GM19351 (cell line): Measurements from ENCODE around the gene HNRNPM.
"Not testable (repeated sequence)": the region's sequence is repeated elsewhere in the genome, so short reads cannot be mapped to it uniquely, and the experiment has no call there.

ENCODE experiments used
- ATAC-seq: cut with Tn5 transposase; IDR thresholded peaks from one replicate; pipeline ENCODE4 v1.9.1; 2021; ENCODE audit warnings: mild to moderate bottlenecking, moderate library complexity; ENCODE audit not compliant: unreplicated experiment

The HNRNPM gene

DNA sequence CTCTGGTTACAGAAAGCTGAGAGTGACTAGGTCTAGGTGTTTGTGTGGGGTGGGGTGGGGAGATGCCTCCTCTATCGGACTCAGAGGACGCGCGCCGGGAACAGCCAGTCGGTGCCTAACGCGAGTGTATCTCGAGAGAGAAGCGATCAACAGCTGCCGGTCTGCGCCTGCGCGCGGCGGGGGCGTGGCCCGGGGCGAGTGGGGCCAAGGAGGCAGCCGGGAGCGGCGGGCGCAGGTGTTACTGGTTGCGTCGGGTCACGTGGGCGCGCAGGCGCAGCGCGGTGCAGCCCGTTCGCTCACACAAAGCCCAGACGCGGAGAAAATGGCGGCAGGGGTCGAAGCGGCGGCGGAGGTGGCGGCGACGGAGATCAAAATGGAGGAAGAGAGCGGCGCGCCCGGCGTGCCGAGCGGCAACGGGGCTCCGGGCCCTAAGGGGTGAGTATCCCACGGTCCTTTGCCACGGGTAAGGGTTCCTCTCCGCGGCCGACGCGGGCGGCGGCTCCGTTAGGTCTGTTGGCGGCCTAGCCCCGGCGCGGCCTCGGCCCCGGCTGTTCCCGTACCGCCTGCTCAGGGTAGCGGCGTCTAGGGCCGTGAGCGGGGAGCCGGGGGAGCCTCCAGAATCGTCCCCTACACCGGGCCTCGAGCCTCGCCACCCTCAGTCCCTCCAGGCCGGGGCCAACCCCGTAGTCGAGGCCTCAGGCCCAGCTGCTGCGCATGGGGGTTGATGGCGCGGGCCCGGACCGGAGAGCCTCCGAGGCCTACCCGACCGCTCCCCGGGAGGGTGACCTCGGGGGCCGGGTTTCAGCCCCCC is at the start of gene HNRNPM:
TSS of gene HNRNPM (plus strand) at position 299 of the 811 bp plus-strand sequence. CDS start at position 323, 24 bp downstream.
- peak; percentile 76 for ATAC-seq

- ATAC-seq = no peak
These were observed 49.1 kb upstream of the HNRNPM start for GRCh38 chr19:8395621-8396082.

GRCh38 chr19:8396185-8396562 is 48.6 kb upstream of the HNRNPM start:
- no peak for ATAC-seq

GRCh38 chr19:8396563-8397203 is 48.1 kb upstream of the HNRNPM start:
- ATAC-seq = no peak

- no peak for ATAC-seq
These were observed 47.5 kb upstream of the HNRNPM start for GRCh38 chr19:8397271-8397670.

GRCh38 chr19:8397746-8398310 is 46.9 kb upstream of the HNRNPM start:
- no peak for ATAC-seq

DNA sequence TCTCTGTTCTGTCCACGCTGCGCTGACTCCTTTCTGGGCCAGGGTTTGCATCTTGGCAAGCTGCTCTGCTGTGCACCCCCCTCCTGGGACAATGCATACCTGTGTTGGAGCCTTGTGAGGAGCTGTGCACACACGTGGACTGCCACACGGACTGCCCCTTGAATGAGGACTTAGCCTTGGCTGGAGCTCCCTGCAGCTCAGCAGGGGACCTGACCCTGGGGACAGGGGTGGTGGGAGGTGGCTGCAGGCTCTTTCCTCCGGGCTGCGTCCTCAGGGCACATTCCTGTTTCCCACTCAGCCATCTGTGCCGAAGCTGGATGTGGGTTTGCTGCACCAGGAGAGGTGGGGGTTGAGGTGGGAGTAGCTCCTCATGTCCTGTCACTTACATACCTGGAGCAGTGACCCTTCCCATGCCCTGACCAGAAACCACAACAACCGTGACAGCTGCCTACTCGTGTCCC is 46.4 kb upstream of the HNRNPM start:
- ATAC-seq = no peak

DNA sequence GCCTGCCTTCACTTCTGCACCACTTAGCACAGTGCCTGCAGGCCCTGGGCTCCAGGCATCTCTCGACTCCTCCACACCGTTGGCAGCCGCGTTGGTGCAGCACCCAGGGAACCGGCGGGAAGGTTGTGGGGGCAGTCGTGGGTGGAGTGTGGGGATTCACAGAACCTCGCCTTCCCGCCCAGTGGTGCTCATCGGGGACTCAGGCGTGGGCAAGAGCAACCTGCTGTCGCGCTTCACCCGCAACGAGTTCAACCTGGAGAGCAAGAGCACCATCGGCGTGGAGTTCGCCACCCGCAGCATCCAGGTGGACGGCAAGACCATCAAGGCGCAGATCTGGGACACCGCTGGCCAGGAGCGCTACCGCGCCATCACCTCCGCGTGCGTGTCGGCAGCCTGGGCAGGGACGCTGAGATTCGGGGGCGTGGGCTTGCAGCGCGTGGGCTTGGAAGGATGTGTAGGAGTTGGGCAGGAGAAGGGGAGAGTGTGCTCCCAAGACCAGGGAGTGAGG is 45.0 kb upstream of the HNRNPM start:
- no peak for ATAC-seq

DNA sequence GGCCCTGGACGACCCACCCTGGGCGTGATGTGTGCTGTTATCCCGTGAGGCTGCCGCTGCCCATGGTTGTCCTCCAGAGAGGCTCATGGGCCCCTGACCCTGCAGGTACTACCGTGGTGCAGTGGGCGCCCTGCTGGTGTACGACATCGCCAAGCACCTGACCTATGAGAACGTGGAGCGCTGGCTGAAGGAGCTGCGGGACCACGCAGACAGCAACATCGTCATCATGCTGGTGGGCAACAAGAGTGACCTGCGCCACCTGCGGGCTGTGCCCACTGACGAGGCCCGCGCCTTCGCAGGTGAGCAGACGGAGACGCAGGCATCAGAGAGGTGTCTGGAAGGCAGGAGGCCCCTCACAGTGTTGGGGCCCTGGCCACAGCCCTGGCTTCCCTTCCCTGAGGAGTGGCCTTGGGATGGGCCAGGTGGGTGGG is 42.8 kb upstream of the HNRNPM start:
- ATAC-seq = no peak

- no peak for ATAC-seq
These were observed 41.5 kb upstream of the HNRNPM start for GRCh38 chr19:8403098-8403819.

DNA sequence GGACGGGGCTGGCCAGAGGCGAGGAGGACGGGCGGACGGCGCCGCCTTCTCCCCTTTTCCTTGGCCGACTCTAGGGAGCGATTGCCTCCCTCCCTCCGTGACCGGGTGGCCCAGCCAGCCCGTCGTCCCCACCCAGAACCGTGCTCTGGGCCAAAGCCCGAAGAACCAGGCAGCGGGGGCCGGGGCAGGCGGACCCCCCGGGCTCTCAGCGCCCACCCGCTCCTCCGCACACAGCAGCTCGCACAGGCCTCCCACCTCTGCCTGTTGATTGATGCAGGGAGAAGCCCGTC is 41.0 kb upstream of the HNRNPM start:
- ATAC-seq = no peak

DNA sequence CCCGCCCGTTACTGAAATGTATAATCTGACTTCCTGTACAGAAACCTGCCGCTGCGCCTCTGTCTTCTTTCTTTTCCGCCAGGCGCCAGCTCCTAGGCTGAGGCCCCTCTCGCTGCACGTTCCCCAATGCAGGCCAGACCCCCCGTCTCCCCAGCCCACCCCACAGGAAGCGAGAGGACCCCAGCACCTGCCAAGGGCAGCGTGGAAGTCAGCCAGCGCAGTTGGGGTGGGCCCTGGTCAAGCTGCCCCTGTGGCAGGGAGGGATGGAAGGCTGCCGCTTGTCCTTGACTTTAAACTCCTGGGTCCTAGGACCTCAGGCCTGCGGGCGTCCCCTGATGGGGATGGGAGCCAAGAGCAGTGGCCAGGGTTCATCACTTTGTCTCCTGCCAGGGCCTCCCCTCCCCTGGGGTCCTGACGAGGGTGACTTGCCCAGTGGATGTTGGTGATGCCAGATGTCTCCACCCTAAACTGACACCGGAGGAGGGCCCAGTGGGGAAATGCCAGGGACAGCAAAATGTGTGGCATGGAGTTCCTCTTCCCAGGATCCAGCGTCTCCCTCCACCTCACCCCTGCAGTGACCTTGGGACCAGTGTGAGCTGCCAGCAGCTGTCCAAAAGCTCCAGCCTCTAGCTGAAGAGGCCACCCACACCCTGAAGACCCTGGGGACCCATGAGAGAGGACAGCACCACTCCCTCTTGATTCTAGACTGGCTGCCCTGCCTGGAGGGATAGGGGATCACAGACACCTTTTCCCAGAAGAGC is 40.2 kb upstream of the HNRNPM start:
- no peak for ATAC-seq

DNA sequence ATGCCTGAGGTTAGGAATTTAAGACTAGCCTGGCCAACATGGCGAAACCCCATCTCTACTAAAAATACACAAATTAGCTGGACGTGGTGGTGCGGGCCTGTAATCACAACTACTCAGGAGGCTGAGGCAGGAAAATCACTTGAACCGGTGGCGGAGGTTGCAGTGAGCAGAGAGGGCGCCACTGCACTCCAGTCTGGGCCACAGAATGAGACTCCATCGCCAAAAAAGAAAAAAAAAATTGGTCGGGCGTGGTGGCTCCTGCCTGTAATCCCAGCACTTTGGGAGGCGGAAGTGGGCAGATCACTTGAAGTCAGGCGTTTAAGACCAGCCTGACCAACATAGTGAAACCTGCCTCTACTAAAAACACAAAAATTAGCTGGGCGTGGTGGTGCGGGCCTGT is 34.1 kb upstream of the HNRNPM start:
- ATAC-seq = not testable (repeated sequence)

GRCh38 chr19:8412783-8413628 is 31.8 kb upstream of the HNRNPM start, which contains the start of gene MARCHF2:
Gene MARCHF2, plus strand, starts transcription at chr19:8413305. Its CDS starts 8,536 bp downstream, at chr19:8421841.
- peak; percentile 99 for ATAC-seq

DNA sequence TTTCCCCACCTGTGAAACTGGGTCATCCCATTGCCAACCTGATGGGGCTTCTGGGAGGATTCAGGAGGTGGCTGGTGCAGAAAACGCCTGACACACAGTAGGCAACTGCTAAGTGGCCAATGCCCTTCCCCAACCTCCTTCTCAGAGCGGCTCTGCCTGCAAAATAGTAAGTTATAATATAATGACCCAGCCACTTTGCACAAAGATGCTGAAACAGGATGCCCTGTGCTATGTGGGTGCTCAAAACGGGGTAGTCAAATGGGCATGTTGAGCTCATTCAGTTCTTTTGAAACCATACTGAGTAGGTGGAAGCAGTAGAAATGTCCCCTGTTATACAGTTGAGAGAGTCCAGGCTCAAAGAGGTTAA is 31.2 kb upstream of the HNRNPM start:
- ATAC-seq = no peak

GRCh38 chr19:8416796-8417195 is 28.0 kb upstream of the HNRNPM start:
- ATAC-seq = no peak

DNA sequence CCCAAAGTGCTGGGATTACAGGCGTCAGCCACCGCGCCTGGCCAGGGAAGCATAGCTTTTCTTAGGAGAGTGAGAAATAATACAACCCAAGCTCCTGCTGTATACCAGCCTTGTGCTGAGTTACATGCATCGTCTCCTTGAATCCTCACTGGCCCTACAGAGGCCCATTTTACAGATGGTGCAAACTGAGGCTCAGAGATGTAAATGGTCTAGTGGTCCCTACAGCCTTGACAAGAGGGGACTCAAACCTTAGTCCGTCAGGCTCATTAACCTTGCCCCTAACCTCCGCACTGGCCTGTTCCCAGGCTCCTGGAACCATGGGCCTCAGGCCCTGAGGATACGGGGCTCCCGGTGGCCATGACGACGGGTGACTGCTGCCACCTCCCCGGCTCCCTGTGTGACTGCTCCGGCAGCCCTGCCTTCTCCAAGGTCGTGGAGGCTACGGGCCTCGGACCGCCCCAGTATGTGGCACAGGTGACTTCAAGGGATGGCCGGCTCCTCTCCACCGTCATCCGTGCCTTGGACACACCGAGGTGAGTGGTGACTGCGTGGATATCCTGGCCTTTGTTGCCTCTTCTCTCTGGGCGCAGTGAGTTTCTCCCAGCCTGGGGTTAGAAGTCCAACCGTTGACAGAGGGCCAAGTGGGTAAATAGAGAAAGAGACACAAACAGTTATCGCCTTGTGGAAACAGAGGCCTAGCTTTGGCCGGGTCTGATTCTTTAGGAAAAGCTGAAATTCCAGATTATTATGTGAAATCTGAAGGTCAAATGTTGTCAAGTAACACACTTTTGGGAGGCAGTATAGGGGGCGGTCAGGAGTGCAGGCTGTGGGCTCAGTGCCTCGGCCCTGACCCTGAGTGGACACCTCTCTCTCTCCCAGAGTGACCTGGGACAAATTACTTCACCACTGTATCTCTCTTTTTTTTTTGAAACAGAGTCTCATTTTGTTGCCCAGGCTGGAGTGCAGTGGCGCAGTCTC is 23.0 kb upstream of the HNRNPM start:
- ATAC-seq = no peak

DNA sequence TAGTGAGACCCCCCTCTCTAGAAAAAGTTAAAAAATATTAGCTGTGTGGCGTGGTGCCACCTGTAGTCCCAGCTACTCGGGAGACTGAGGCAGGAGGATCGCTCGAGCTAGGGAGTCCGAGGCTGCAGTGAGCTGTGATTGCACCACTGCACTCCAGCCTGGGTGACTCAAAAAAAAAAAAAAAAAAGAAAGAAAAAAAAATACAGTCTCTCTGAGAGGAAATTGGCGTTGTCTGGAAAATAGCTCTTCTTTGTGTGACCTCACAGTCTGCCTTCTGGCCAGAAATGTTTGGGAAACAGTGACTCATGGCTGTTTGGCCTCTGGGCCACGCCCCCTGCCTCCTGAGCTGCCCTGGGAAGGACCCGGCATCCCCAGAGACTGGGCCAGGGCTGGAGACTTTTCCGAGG is 21.0 kb upstream of the HNRNPM start:
- no peak for ATAC-seq
